Thymus (tissue), 11 donors: ENCODE results near the gene ASAP3. TPM values are rescaled to one million over a fixed set of nuclear protein-coding genes. Genes with fewer than 3 reads are reported as not detected.

Experiments
- DNase-seq, 9 donors: peaks; one replicate each; pipeline ENCODE4 v3.0.0-alpha.2; 2013; ENCODE audit warnings: low spot score in 9 of 9, low read depth in 6 of 9, missing footprints in 1 of 9
- H3K27ac ChIP-seq, 2 donors: one replicate each; pipeline ENCODE4 v1.5.1; 2013; ENCODE audit warnings: control low read depth in 1 of 2, low read depth in 1 of 2, low read length in 1 of 2, mild to moderate bottlenecking in 1 of 2, moderate library complexity in 1 of 2
- H3K27me3 ChIP-seq, 2 donors: one replicate each; pipeline ENCODE4 v1.5.1; 2013; ENCODE audit warnings: low read length in 1 of 2; ENCODE audit not compliant: control insufficient read depth in 2 of 2, insufficient read depth in 1 of 2
- H3K36me3 ChIP-seq, 2 donors: one replicate each; pipeline ENCODE4 v1.5.1; 2013; ENCODE audit warnings: low read length in 1 of 2, mild to moderate bottlenecking in 1 of 2, moderate library complexity in 1 of 2; ENCODE audit not compliant: control insufficient read depth in 2 of 2, insufficient read depth in 2 of 2
- H3K4me1 ChIP-seq, 2 donors: one replicate each; pipeline ENCODE4 v1.5.1; 2013; ENCODE audit warnings: low read length in 2 of 2; ENCODE audit not compliant: control insufficient read depth in 2 of 2, insufficient read depth in 2 of 2
- H3K4me3 ChIP-seq, 2 donors: one replicate each; pipeline ENCODE4 v1.5.1; 2013; ENCODE audit warnings: low read length in 2 of 2, control low read depth in 1 of 2, mild to moderate bottlenecking in 1 of 2
- H3K9me3 ChIP-seq, 2 donors: one replicate each; pipeline ENCODE4 v1.5.1; 2013; ENCODE audit warnings: low read length in 1 of 2, mild to moderate bottlenecking in 1 of 2; ENCODE audit not compliant: control insufficient read depth in 2 of 2, insufficient read depth in 1 of 2
- WGBS: extraction: QIAGEN DNeasy Blood & Tissue Kit; methylation state at CpG from one replicate; pipeline ENCODE4 v1.1.7; 2013; 5-methylcytosine and 5-hydroxymethylcytosine counted together
- polyA plus RNA-seq: library from polyadenylated mRNA; stranded (reverse); fragments of 200-250 nt; gene quantifications from one replicate; pipeline ENCODE4 v1.2.3, GENCODE V29; 2013
- total RNA-seq: library from RNA; stranded (reverse); fragments of 120-200 nt; gene quantifications from one replicate; pipeline ENCODE4 v1.2.4, GENCODE V29; 2013
- donor health status: healthy.

ASAP3 gene
- total and polyA plus RNA-seq, 2 donors, result 4.1 to 10.4 TPM

DNA sequence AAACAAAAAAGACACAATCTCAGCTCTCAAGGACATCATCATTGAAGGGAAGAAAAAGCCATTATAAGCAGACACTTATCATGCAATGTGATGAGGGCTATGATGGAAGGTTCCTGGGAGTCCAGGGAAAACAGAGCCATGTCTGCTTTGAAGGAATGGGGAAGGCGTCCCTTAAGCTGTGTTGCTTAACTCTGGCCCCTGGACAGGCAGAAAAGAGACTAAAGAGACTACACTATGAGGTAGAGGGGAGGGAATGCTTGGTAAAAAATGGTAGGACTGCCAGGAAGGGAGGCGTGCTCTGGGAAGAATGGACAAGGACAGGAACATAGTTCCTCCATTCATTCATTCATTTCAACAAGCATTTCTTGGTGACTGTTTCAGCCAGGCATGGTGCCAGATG, 21.2 kb downstream of the ASAP3 start:
- H3K36me3 ChIP-seq, result no peaks in the 10 kb centered on the region
- no peak overlapping the region for H3K27ac ChIP-seq
- H3K4me1 ChIP-seq, result no peaks in the 10 kb centered on the region
- DNase-seq, result no peak
- H3K4me3 ChIP-seq, result no peak overlapping the region
- H3K9me3 ChIP-seq, result no peaks in the 10 kb centered on the region
- no peaks in the 10 kb centered on the region for H3K27me3 ChIP-seq
- WGBS, result 95% methylated on average over 2 of the region's 2 CpGs

DNA sequence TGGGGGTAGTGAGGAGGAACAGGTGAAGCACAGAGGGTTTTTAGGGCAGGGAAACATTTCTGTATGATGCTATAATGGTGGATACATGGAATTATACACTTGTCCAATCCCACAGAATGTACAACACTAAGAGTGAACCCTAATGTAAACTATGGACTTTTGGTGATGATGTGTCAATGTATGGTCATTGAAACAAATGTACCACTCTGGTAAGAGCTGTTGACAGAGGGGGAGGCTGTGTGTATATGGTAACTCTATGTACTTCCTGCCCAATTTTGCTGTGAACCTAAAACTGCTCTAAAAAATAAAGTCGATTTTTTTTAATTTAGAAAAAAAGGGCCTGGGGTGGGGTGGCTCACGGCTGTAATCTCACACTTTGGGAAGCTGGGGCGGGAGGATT, 22.9 kb downstream of the ASAP3 start:
- H3K27me3 ChIP-seq, result no peaks in the 10 kb centered on the region
- no peaks in the 10 kb centered on the region for H3K9me3 ChIP-seq
- H3K4me1 ChIP-seq, result no peaks in the 10 kb centered on the region
- H3K27ac ChIP-seq, result no peak overlapping the region
- no peaks in the 10 kb centered on the region for H3K36me3 ChIP-seq
- 92% methylated on average over 3 of the region's 3 CpGs for WGBS
- DNase-seq, result no peak
- no peak overlapping the region for H3K4me3 ChIP-seq

DNA sequence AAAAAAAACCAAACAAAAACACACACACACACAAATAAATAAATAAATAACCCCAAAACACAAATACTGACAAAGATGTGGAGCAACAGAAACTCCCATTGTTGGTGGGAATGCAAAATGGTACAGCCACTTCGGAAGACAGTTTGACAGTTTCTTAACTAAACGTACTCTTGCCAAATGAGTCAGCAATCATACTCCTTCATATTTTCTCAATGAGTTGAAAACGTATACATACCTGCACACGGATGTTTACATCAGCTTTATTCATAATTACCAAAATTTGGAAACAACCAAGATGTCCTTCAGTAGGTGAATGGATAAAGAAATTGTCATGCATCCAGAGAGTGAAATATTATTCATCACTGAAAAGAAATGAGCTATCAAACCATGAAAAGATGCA, 23.5 kb downstream of the ASAP3 start:
- Histone ChIP-seq H3K27me3 (no peaks in the 10 kb centered on the region), H3K4me1 (no peaks in the 10 kb centered on the region), H3K36me3 (no peaks in the 10 kb centered on the region), H3K9me3 (no peaks in the 10 kb centered on the region), H3K27ac (no peak overlapping the region), H3K4me3 (no peak overlapping the region)
- DNase-seq, result no peak
- 96% methylated on average over 4 of the region's 4 CpGs for WGBS

GRCh38 chr1:23459338-23459757, 24.6 kb downstream of the ASAP3 start:
- Histone ChIP-seq H3K27me3 (no peaks in the 10 kb centered on the region), H3K4me1 (no peaks in the 10 kb centered on the region), H3K9me3 (no peaks in the 10 kb centered on the region), H3K36me3 (no peaks in the 10 kb centered on the region), H3K4me3 (no peak overlapping the region), H3K27ac (no peak overlapping the region)
- DNase-seq, result no peak
- WGBS, result 39% methylated on average over 2 of the region's 2 CpGs

GRCh38 chr1:23456226-23456625, 27.8 kb downstream of the ASAP3 start:
- H3K4me3 ChIP-seq, result no peak overlapping the region
- H3K4me1 ChIP-seq, result peaks cover 7 to 9% of the 10 kb centered on the region in 2 donors
- peaks cover 0 to 5% of the 10 kb centered on the region in 2 donors for H3K27me3 ChIP-seq
- H3K27ac ChIP-seq, result no peak overlapping the region
- H3K36me3 ChIP-seq, result no peaks in the 10 kb centered on the region
- DNase-seq, result no peak
- 62% methylated on average over 5 of the region's 5 CpGs for WGBS
- H3K9me3 ChIP-seq, result no peaks in the 10 kb centered on the region

DNA sequence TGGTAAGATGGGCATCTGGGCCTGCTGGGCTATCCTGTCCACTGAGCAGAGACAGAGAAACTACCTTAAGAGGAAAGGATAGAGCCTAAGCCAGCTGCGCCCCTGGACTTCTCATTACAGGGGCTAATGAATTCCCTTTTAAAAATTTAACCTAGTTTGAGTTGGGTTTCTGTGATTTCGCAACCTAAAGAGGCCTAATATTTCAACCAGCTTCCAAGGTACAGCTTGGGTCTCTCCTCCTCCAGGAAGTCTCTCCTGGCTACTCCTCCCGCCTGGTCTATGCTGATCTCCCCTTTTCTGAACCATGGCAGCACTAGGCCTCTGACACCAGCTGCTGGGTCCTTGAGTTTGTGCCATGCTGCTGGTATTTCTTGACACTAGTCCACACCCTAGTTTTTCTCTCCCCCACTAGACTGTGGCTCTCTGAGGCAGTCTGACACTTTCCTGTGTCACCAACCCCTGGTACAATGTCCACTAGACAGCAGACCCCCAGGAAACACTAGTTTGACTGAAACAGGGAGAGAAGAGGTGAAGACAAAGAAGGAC, 30.5 kb downstream of the ASAP3 start:
- Histone ChIP-seq H3K36me3 (no peaks in the 10 kb centered on the region), H3K4me1 (peaks cover 7 to 9% of the 10 kb centered on the region in 2 donors), H3K27ac (no peak overlapping the region), H3K27me3 (peaks cover 0 to 7% of the 10 kb centered on the region in 2 donors), H3K9me3 (no peaks in the 10 kb centered on the region), H3K4me3 (no peak overlapping the region)
- over 99% methylated on average over 3 of the region's 3 CpGs for WGBS
- no peak for DNase-seq

DNA sequence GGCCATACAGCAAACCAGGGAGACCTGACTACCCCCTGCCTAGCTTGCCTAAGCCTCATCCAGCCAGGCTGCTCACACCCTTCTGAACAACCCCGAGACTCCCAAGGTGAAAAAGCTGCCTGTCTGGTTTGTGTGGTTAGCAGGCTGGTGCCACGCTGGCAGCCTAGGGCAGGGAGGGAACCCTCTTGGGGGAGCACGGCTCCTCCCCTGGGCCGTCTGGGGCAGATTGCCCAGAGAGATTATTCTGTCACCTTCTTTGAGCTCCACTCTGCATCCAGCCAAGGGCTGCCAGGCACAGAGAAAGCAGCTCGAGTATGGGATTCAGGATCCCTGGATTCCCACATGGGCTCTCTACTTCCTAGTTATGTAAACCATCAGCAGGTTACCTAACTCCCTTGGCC, 32.0 kb downstream of the ASAP3 start:
- Histone ChIP-seq H3K27ac (no peak overlapping the region), H3K4me3 (no peak overlapping the region), H3K27me3 (peaks cover 0 to 7% of the 10 kb centered on the region in 2 donors), H3K9me3 (no peaks in the 10 kb centered on the region), H3K36me3 (no peaks in the 10 kb centered on the region), H3K4me1 (peaks cover 7 to 9% of the 10 kb centered on the region in 2 donors)
- WGBS, result 4% methylated on average over 5 of the region's 5 CpGs
- peak in 3 of 9 donors; percentile 8 to 26 (median 10) for DNase-seq

DNA sequence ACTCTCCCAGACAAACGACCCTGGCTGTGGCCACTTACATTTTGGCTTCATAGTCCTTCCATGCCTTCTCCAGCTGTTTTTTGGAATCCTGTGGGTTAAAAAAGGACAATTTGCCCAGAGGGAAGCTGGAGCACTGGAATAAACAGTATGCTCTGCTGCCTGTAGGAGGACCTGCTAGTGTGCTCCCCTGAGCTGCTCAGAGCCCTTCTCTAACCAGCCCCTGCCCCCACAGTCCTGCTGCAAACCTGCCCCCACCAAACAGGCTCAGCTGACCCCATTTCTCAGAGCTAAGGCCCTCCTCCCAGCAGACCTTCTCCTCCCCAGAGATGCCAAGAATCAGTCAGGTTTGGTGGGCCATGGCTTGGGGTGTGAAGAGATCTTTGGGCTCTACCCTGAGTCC, 32.5 kb downstream of the ASAP3 start:
- Histone ChIP-seq H3K9me3 (no peaks in the 10 kb centered on the region), H3K27ac (no peak overlapping the region), H3K4me3 (no peak overlapping the region), H3K4me1 (peaks cover 7 to 9% of the 10 kb centered on the region in 2 donors), H3K36me3 (no peaks in the 10 kb centered on the region), H3K27me3 (peaks cover 0 to 7% of the 10 kb centered on the region in 2 donors)
- WGBS, result 84% methylated on average over 1 of the region's 1 CpG
- DNase-seq, result no peak

GRCh38 chr1:23450894-23451293, 33.1 kb downstream of the ASAP3 start:
- Histone ChIP-seq H3K4me3 (no peak overlapping the region), H3K36me3 (no peaks in the 10 kb centered on the region), H3K27me3 (peaks cover 0 to 7% of the 10 kb centered on the region in 2 donors), H3K9me3 (no peaks in the 10 kb centered on the region), H3K27ac (no peak overlapping the region), H3K4me1 (peaks cover 7 to 9% of the 10 kb centered on the region in 2 donors)
- 94% methylated on average over 4 of the region's 4 CpGs for WGBS
- DNase-seq, result no peak
